Psoas muscle (tissue), 8 donors: ENCODE data around the gene KLK3. TPM values are rescaled to one million over a fixed set of nuclear protein-coding genes. Genes with fewer than 3 reads are reported as not detected.

Experiments used
- ATAC-seq, 4 donors: fragments of 200-7000 bp; cut with Tn5 transposase; one replicate each; pipeline ENCODE4 v1.9.1; 2020; ENCODE audit warnings: moderate library complexity in 3 of 4, mild to moderate bottlenecking in 2 of 4
- DNase-seq, 2 donors: peaks; one replicate each; pipeline ENCODE4 v3.0.0-alpha.2; 2020
- H3K27ac ChIP-seq: fragments of 200-600 bp; one replicate; pipeline ENCODE4 v1.8.0; 2022
- H3K27me3 ChIP-seq, 3 donors: fragments of 200-600 bp in 1 of 3; one replicate each; pipeline versions ENCODE4 v1.6.1 to v1.8.0; 2013 to 2022; ENCODE audit warnings: low read length in 2 of 3, mild to moderate bottlenecking in 2 of 3, moderate library complexity in 1 of 3; ENCODE audit not compliant: insufficient read depth in 3 of 3
- H3K36me3 ChIP-seq, 2 donors: fragments of 200-600 bp in 1 of 2; one replicate each; pipeline versions ENCODE4 v1.6.1 to v1.8.0; 2013 to 2022; ENCODE audit warnings: low read depth in 1 of 2, mild to moderate bottlenecking in 1 of 2, moderate library complexity in 1 of 2; ENCODE audit not compliant: insufficient read depth in 1 of 2
- H3K4me1 ChIP-seq: fragments of 200-600 bp; one replicate; pipeline ENCODE4 v1.8.0; 2022
- H3K4me3 ChIP-seq: fragments of 200-600 bp; one replicate; pipeline ENCODE4 v1.8.0; 2022; ENCODE audit warnings: mild to moderate bottlenecking
- H3K9me3 ChIP-seq: fragments of 200-600 bp; one replicate; pipeline ENCODE4 v1.8.0; 2022
- WGBS, 3 donors: extraction: QIAGEN DNeasy Blood & Tissue Kit; methylation state at CpG; one replicate each; pipeline versions ENCODE4 v1.1.6 to v1.1.7; 2013; 5-methylcytosine and 5-hydroxymethylcytosine counted together
- intact Hi-C, 2 donors: fragments of 100-400 bp; cut with DNase I; formaldehyde crosslinking; loops; one replicate each; pipeline versions ENCODE4 v1.11.0 to v1.14.2; 2022
- polyA plus RNA-seq, 3 donors: library from polyadenylated mRNA; stranded (reverse); fragments of 200-250 nt; gene quantifications; one replicate each; pipeline ENCODE4 v1.2.3, GENCODE V29; 2013
- total RNA-seq, 4 donors: library from RNA; stranded (reverse); fragmentation: NEBNext Ultra II Directional in 2 of 4; extraction: Animal tissue kit (Norgen Biotek cat#: 25700) in 2 of 4; gene quantifications; one replicate each; pipeline versions ENCODE4 v1.2.1 to v1.2.4, GENCODE V29; 2021 to 2023
- TF ChIP-seq, protein P1 (sequence below): fragments of 200-600 bp; IDR thresholded peaks from one replicate; pipeline ENCODE4 v1.8.0; 2022; ENCODE audit warnings: antibody characterized with exemption
- donor health status: healthy with polysubstance abuse.
- donor health status: DM: no; HTN: no; CAD: no; lungs with moderate emphysema.
- donor health status: Bipolar disorder and iron deficiency.
- donor health status: healthy.
- donor health status: DM: yes; HTN: yes; CAD: no.
- donor health status: DM: no; HTN: no; CAD: no.
- donor health status: DM: no; HTN: no; CAD: no.
- donor health status: DM: yes; HTN: yes; CAD: no.

Gene KLK3
- total and polyA plus RNA-seq, 7 donors = not detected

DNA sequence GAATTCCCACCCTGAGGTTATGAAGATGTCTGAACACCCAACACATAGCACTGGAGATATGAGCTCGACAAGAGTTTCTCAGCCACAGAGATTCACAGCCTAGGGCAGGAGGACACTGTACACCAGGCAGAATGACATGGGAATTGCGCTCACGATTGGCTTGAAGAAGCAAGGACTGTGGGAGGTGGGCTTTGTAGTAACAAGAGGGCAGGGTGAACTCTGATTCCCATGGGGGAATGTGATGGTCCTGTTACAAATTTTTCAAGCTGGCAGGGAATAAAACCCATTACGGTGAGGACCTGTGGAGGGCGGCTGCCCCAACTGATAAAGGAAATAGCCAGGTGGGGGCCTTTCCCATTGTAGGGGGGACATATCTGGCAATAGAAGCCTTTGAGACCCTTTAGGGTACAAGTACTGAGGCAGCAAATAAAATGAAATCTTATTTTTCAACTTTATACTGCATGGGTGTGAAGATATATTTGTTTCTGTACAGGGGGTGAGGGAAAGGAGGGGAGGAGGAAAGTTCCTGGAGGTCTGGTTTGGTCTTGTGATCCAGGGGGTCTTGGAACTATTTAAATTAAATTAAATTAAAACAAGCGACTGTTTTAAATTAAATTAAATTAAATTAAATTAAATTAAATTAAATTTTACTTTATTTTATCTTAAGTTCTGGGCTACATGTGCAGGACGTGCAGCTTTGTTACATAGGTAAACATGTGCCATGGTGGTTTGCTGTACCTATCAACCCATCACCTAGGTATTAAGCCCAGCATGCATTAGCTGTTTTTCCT lies 7.0 kb downstream of the KLK3 start:
- H3K27ac ChIP-seq = no peak overlapping the region
- no peaks in the 10 kb centered on the region for H3K4me1 ChIP-seq
- TF ChIP-seq, protein P1, sequence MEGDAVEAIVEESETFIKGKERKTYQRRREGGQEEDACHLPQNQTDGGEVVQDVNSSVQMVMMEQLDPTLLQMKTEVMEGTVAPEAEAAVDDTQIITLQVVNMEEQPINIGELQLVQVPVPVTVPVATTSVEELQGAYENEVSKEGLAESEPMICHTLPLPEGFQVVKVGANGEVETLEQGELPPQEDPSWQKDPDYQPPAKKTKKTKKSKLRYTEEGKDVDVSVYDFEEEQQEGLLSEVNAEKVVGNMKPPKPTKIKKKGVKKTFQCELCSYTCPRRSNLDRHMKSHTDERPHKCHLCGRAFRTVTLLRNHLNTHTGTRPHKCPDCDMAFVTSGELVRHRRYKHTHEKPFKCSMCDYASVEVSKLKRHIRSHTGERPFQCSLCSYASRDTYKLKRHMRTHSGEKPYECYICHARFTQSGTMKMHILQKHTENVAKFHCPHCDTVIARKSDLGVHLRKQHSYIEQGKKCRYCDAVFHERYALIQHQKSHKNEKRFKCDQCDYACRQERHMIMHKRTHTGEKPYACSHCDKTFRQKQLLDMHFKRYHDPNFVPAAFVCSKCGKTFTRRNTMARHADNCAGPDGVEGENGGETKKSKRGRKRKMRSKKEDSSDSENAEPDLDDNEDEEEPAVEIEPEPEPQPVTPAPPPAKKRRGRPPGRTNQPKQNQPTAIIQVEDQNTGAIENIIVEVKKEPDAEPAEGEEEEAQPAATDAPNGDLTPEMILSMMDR = no peak
- no peak for DNase-seq
- no peak overlapping the region for H3K4me3 ChIP-seq
- 63 to 78% (median 67%) methylated on average over 7 of the region's 7 CpGs for WGBS, 3 donors
- intact Hi-C loops = no loop called here
- H3K27me3 ChIP-seq = peaks cover 0 to 14% (median 11%) of the 10 kb centered on the region in 3 donors
- H3K36me3 ChIP-seq = no peaks in the 10 kb centered on the region
- no peak for ATAC-seq
- no peaks in the 10 kb centered on the region for H3K9me3 ChIP-seq

GRCh38 chr19:50869479-50869878 lies 14.8 kb downstream of the KLK3 start:
- no peaks in the 10 kb centered on the region for H3K36me3 ChIP-seq
- H3K27me3 ChIP-seq = peaks cover 3 to 10% (median 6%) of the 10 kb centered on the region in 3 donors
- no peak overlapping the region for H3K4me3 ChIP-seq
- TF ChIP-seq, protein P1 = no peak
- no peaks in the 10 kb centered on the region for H3K4me1 ChIP-seq
- intact Hi-C loops = no loop called here
- WGBS, 3 donors = 76 to 88% (median 77%) methylated on average over 4 of the region's 4 CpGs
- ATAC-seq = no peak
- DNase-seq = no peak
- H3K27ac ChIP-seq = no peak overlapping the region
- no peaks in the 10 kb centered on the region for H3K9me3 ChIP-seq

GRCh38 chr19:50870417-50871089 lies 15.8 kb downstream of the KLK3 start:
- WGBS, 3 donors = 56 to 69% (median 66%) methylated on average over 25 to 26 of the region's 26 CpGs
- H3K4me3 ChIP-seq = no peak overlapping the region
- TF ChIP-seq, protein P1 = no peak
- H3K4me1 ChIP-seq = no peaks in the 10 kb centered on the region
- no peak for DNase-seq
- H3K27ac ChIP-seq = no peak overlapping the region
- no peak for ATAC-seq
- intact Hi-C loops = no loop called here
- H3K9me3 ChIP-seq = no peaks in the 10 kb centered on the region
- no peaks in the 10 kb centered on the region for H3K36me3 ChIP-seq
- peaks cover 4 to 18% (median 6%) of the 10 kb centered on the region in 3 donors for H3K27me3 ChIP-seq

- H3K27me3 ChIP-seq = peaks cover 0 to 19% (median 3%) of the 10 kb centered on the region in 3 donors
- 49 to 61% (median 57%) methylated on average over 3 of the region's 3 CpGs for WGBS, 3 donors
- no peaks in the 10 kb centered on the region for H3K9me3 ChIP-seq
- no peaks in the 10 kb centered on the region for H3K36me3 ChIP-seq
- H3K4me1 ChIP-seq = no peaks in the 10 kb centered on the region
- DNase-seq = no peak
- intact Hi-C loops = no loop called here
- no peak for ATAC-seq
- TF ChIP-seq, protein P1 = no peak
- H3K27ac ChIP-seq = no peak within 1 kb of the TSS
- no peak within 1 kb of the TSS for H3K4me3 ChIP-seq
Observed at GRCh38 chr19:50873056-50873455, 18.3 kb downstream of the KLK3 start, which contains the start of gene KLK2. TSS of gene KLK2 (plus strand) at chr19:50873439. CDS start at chr19:50873474, 35 bp downstream.
